Measurements from ENCODE around the gene RNF11.
"Not testable (repeated sequence)": the region's sequence is repeated elsewhere in the genome, so short reads cannot be mapped to it uniquely, and the experiment has no call there.

Gene RNF11

GRCh38 chr1:51228471-51228870, 7.6 kb upstream of the RNF11 start:
- DNase-seq: not testable (repeated sequence)

GRCh38 chr1:51230501-51231078, 5.5 kb upstream of the RNF11 start:
- no peak for DNase-seq

GRCh38 chr1:51231120-51231519, 5.0 kb upstream of the RNF11 start:
- DNase-seq: no peak

GRCh38 chr1:51231896-51232295, 4.2 kb upstream of the RNF11 start:
- DNase-seq: no peak

GRCh38 chr1:51234236-51234635, 1.8 kb upstream of the RNF11 start:
- not testable (repeated sequence) for DNase-seq

- peak; percentile 88 for DNase-seq
These were observed 1.2 kb upstream of the RNF11 start for GRCh38 chr1:51234721-51235425.

- DNase-seq: no peak
These were observed 668 bp downstream of the RNF11 start for GRCh38 chr1:51236531-51237350.

GRCh38 chr1:51237351-51238033, 1.4 kb downstream of the RNF11 start:
- DNase-seq: no peak

GRCh38 chr1:51238034-51238403, 1.9 kb downstream of the RNF11 start:
- no peak for DNase-seq

- no peak for DNase-seq
These were observed 4.0 kb downstream of the RNF11 start for GRCh38 chr1:51240084-51240483.

GRCh38 chr1:51241119-51241518, 5.0 kb downstream of the RNF11 start:
- DNase-seq: no peak

GRCh38 chr1:51242546-51242945, 6.5 kb downstream of the RNF11 start:
- DNase-seq: no peak

GRCh38 chr1:51247022-51247421, 10.9 kb downstream of the RNF11 start:
- no peak for DNase-seq

GRCh38 chr1:51247499-51247898, 11.4 kb downstream of the RNF11 start:
- DNase-seq: no peak

GRCh38 chr1:51249445-51249844, 13.4 kb downstream of the RNF11 start:
- no peak for DNase-seq

GRCh38 chr1:51250729-51251128, 14.7 kb downstream of the RNF11 start:
- DNase-seq: not testable (repeated sequence)

- DNase-seq: not testable (repeated sequence)
These were observed 15.1 kb downstream of the RNF11 start for GRCh38 chr1:51251165-51251564.

GRCh38 chr1:51252366-51252765, 16.3 kb downstream of the RNF11 start:
- DNase-seq: no peak

- DNase-seq: no peak
These were observed 17.6 kb downstream of the RNF11 start for GRCh38 chr1:51253691-51254090.

- no peak for DNase-seq
These were observed 19.3 kb downstream of the RNF11 start for GRCh38 chr1:51255331-51255730.

GRCh38 chr1:51263147-51263877, 27.2 kb downstream of the RNF11 start:
- DNase-seq: no peak

- no peak for DNase-seq
These were observed 28.4 kb downstream of the RNF11 start for GRCh38 chr1:51264451-51264850.

- no peak for DNase-seq
These were observed 29.5 kb downstream of the RNF11 start for GRCh38 chr1:51265618-51266017.

All from NCI-H187 treated with DMSO at 0.1 percent for 48 hours (cell line).